HG02763 (cell line): Measurements from ENCODE around the gene PNPLA2.

Experiments used
- ATAC-seq: cut with Tn5 transposase; IDR thresholded peaks from one replicate; pipeline ENCODE4 v1.9.1; 2021; ENCODE audit warnings: mild to moderate bottlenecking, moderate library complexity; ENCODE audit not compliant: unreplicated experiment

Gene PNPLA2

GRCh38 chr11:798093-798713 is 20.5 kb upstream of the PNPLA2 start, which contains the start of gene SLC25A22:
Gene SLC25A22, minus strand, starts transcription at chr11:798281. Its CDS starts 3,275 bp downstream, at chr11:795006.
- ATAC-seq = peak; percentile 69

GRCh38 chr11:799641-800316 is 18.9 kb upstream of the PNPLA2 start:
- ATAC-seq = no peak

GRCh38 chr11:800473-800872 is 18.2 kb upstream of the PNPLA2 start:
- no peak for ATAC-seq

GRCh38 chr11:801097-801780 is 17.5 kb upstream of the PNPLA2 start:
- no peak for ATAC-seq

- no peak for ATAC-seq
Measured at GRCh38 chr11:802018-802617, 16.6 kb upstream of the PNPLA2 start.

GRCh38 chr11:802693-803466 is 15.8 kb upstream of the PNPLA2 start:
- no peak for ATAC-seq

- no peak for ATAC-seq
Measured at GRCh38 chr11:803467-803742, 15.3 kb upstream of the PNPLA2 start.

GRCh38 chr11:803770-804598 is 14.7 kb upstream of the PNPLA2 start:
- no peak for ATAC-seq

- no peak for ATAC-seq
Measured at GRCh38 chr11:804599-804964, 14.1 kb upstream of the PNPLA2 start.

GRCh38 chr11:808427-809286 is 10.1 kb upstream of the PNPLA2 start:
- no peak for ATAC-seq

GRCh38 chr11:809287-810039 is 9.3 kb upstream of the PNPLA2 start, which contains the start of gene RPLP2:
Gene RPLP2, plus strand, starts transcription at chr11:809967. Its CDS starts 268 bp downstream, at chr11:810235.
- peak; percentile 71 for ATAC-seq

- ATAC-seq = no peak
Measured at GRCh38 chr11:810040-810567, 8.6 kb upstream of the PNPLA2 start.

GRCh38 chr11:811446-812245 is 7.1 kb upstream of the PNPLA2 start:
- ATAC-seq = no peak

GRCh38 chr11:812390-812789 is 6.3 kb upstream of the PNPLA2 start:
- no peak for ATAC-seq

GRCh38 chr11:813072-813455 is 5.7 kb upstream of the PNPLA2 start:
- ATAC-seq = no peak

- no peak for ATAC-seq
Measured at GRCh38 chr11:813456-814096, 5.1 kb upstream of the PNPLA2 start.
